HCT116 (cell line): Measurements from ENCODE around the gene SLC41A1. TPM values are rescaled to one million over a fixed set of nuclear protein-coding genes. Genes with fewer than 3 reads are reported as not detected.

ENCODE experiments used
- ATAC-seq: fragments of 200-7000 bp; cut with Tn5 transposase; 2 replicates; pipeline ENCODE4 v1.9.1; 2020; ENCODE audit warnings: mild to moderate bottlenecking, moderate library complexity
- BruUV-seq: library from RNA; stranded (reverse); fragments of 400-500 nt; replicated peaks from 2 replicates; lab custom pipeline; 2021; lab: Mats Ljungman, UMichigan
- CTCF ChIA-PET: fragments of 300-600 bp; sonication (Branson Sonifier 250); formaldehyde crosslinking; loops from one replicate; lab custom pipeline; 2021; ENCODE audit warnings: antibody characterized with exemption; lab: Charles Lee
- POLR2A ChIA-PET: fragments of 300-600, 350-600 bp; sonication (Branson Sonifier 250); formaldehyde crosslinking; loops from one replicate; lab custom pipeline; 2021; ENCODE audit warnings: antibody characterized with exemption; lab: Charles Lee
- RAD21 ChIA-PET, 2 experiments: fragments of 300-600 bp; sonication (Branson Sonifier 250); formaldehyde crosslinking; loops; one replicate each; lab custom pipeline; 2023; ENCODE audit warnings: low total read pairs in 2 of 2; ENCODE audit not compliant: uncharacterized antibody in 2 of 2, unreplicated experiment in 2 of 2, low non-redundant PET in 1 of 2; lab: Charles Lee
- DNase-seq: peaks from one replicate; pipeline ENCODE4 v3.0.0-alpha.2; 2010; ENCODE audit warnings: low read depth, low spot score
- H2AFZ ChIP-seq: fragments of 200-600 bp; shearing (Covaris generic), sonication (generic); 2 replicates; pipeline ENCODE4 v1.6.1; 2017; ENCODE audit warnings: low read depth, mixed run types, mixed read lengths, antibody characterized with exemption, low read length; ENCODE audit not compliant: poor library complexity, severe bottlenecking
- H3K27ac ChIP-seq: 2 replicates; pipeline ENCODE4 v1.5.1; 2012; ENCODE audit warnings: low read depth, low read length
- H3K27me3 ChIP-seq: fragments of 200-600 bp; sonication (generic); 2 replicates; pipeline ENCODE4 v1.6.1; 2016; ENCODE audit warnings: mixed run types, low read length, mixed read lengths; ENCODE audit not compliant: insufficient read depth
- H3K36me3 ChIP-seq, 2 experiments: fragments of 200-500 bp in 1 of 2; fragments of 200-600 bp in 1 of 2; sonication (Bioruptor generic) in 1 of 2; sonication (generic) in 1 of 2; 2 replicates each; pipeline versions ENCODE4 v1.5.1 to v1.6.1; 2014 to 2016; ENCODE audit warnings: low read length in 2 of 2, inconsistent platforms in 1 of 2, mixed read lengths in 1 of 2, mixed run types in 1 of 2; ENCODE audit not compliant: insufficient read depth in 2 of 2, control insufficient read depth in 1 of 2
- H3K4me1 ChIP-seq, 2 experiments: fragments of 200-600 bp in 1 of 2; sonication (generic) in 1 of 2; 2 replicates each; pipeline versions ENCODE4 v1.5.1 to v1.6.1; 2012 to 2017; ENCODE audit warnings: low read length in 2 of 2, inconsistent platforms in 1 of 2, mild to moderate bottlenecking in 1 of 2, mixed read lengths in 1 of 2, mixed run types in 1 of 2, moderate library complexity in 1 of 2; ENCODE audit not compliant: insufficient read depth in 2 of 2, control insufficient read depth in 1 of 2
- H3K4me2 ChIP-seq: fragments of 200-600 bp; sonication (generic); 2 replicates; pipeline ENCODE4 v1.6.1; 2017; ENCODE audit warnings: mixed run types, low read length, mixed read lengths
- H3K4me3 ChIP-seq, 2 experiments: fragments of 200-600 bp in 1 of 2; sonication (generic) in 1 of 2; replicated peaks in 1 of 2; 2 replicates each; pipeline ENCODE4 v1.5.1; 2011 to 2016; ENCODE audit warnings: low read length in 2 of 2, control low read depth in 1 of 2, low read depth in 1 of 2, mild to moderate bottlenecking in 1 of 2, mixed read lengths in 1 of 2, mixed run types in 1 of 2
- H3K79me2 ChIP-seq: fragments of 200-600 bp; sonication (generic); 2 replicates; pipeline ENCODE4 v1.6.1; 2017; ENCODE audit warnings: mild to moderate bottlenecking, mixed run types, low read length, moderate library complexity, mixed read lengths; ENCODE audit not compliant: insufficient read depth
- H3K9ac ChIP-seq: fragments of 200-600 bp; sonication (generic); 2 replicates; pipeline ENCODE4 v1.6.1; 2016; ENCODE audit warnings: low read length, mixed read lengths
- H3K9me2 ChIP-seq: fragments of 200-600 bp; sonication (generic), shearing (Covaris generic); 2 replicates; pipeline ENCODE4 v1.6.1; 2017; ENCODE audit warnings: mixed run types, mild to moderate bottlenecking, moderate library complexity; ENCODE audit not compliant: insufficient read depth
- H3K9me3 ChIP-seq, 2 experiments: fragments of 200-500 bp in 1 of 2; fragments of 200-600 bp in 1 of 2; sonication (Bioruptor generic) in 1 of 2; sonication (generic) in 1 of 2; 2 replicates each; pipeline ENCODE4 v1.6.1; 2014 to 2017; ENCODE audit warnings: low read length in 2 of 2, mixed read lengths in 2 of 2, inconsistent platforms in 1 of 2, low read depth in 1 of 2, mild to moderate bottlenecking in 1 of 2, mixed run types in 1 of 2, moderate library complexity in 1 of 2; ENCODE audit not compliant: control insufficient read depth in 1 of 2, insufficient read depth in 1 of 2
- H4K20me1 ChIP-seq: fragments of 200-600 bp; sonication (generic), shearing (Covaris generic); 2 replicates; pipeline ENCODE4 v1.6.1; 2017; ENCODE audit warnings: mixed run types, mild to moderate bottlenecking, moderate library complexity; ENCODE audit not compliant: insufficient read depth
- ATF3 ChIP-seq: IDR thresholded peaks from 2 replicates; pipeline ENCODE4 v1.6.1; 2012
- CBX3 ChIP-seq: IDR thresholded peaks from 2 replicates; pipeline ENCODE4 v1.6.1; 2012; ENCODE audit warnings: low read depth
- CTCF ChIP-seq, 3 experiments: fragments of 200-600 bp in 1 of 3; sonication (generic) in 1 of 3; IDR thresholded peaks in 2 of 3; conservative IDR thresholded peaks in 1 of 3; 2 replicates each; pipeline ENCODE4 v1.5.1; 2012 to 2017; ENCODE audit warnings: low read depth in 2 of 3, low read length in 2 of 3, antibody characterized with exemption in 1 of 3, borderline replicate concordance in 1 of 3, control low read depth in 1 of 3, mild to moderate bottlenecking in 1 of 3, mixed read lengths in 1 of 3, mixed run types in 1 of 3, moderate library complexity in 1 of 3; ENCODE audit not compliant: insufficient read depth in 1 of 3
- ELF1 ChIP-seq: IDR thresholded peaks from 2 replicates; pipeline ENCODE4 v1.6.1; 2012; ENCODE audit warnings: low read depth, borderline replicate concordance
- EZH2phosphoT487 ChIP-seq: fragments of 200-600 bp; IDR thresholded peaks from 2 replicates; pipeline ENCODE4 v1.6.1; 2018; ENCODE audit warnings: antibody characterized with exemption, borderline replicate concordance
- FOSL1 ChIP-seq: IDR thresholded peaks from 2 replicates; pipeline ENCODE4 v1.6.1; 2012; ENCODE audit warnings: low read depth
- POLR2A ChIP-seq: IDR thresholded peaks from 2 replicates; pipeline ENCODE4 v1.7.0; 2011; ENCODE audit warnings: borderline replicate concordance; ENCODE audit not compliant: insufficient read depth, insufficient read length; ENCODE audit errors: extremely low read depth
- ZBTB33 ChIP-seq: IDR thresholded peaks from 2 replicates; pipeline ENCODE4 v1.6.1; 2011; ENCODE audit warnings: mild to moderate bottlenecking, low read length, moderate library complexity; ENCODE audit not compliant: insufficient replicate concordance; ENCODE audit errors: extremely low read depth
- ZFX ChIP-seq: fragments of 450-650 bp; IDR thresholded peaks from 2 replicates; pipeline ENCODE4 v1.6.1; 2017
- intact Hi-C: fragments of 100-400 bp; cut with micrococcal nuclease; formaldehyde crosslinking; loops from 2 replicates; pipeline ENCODE4 v1.10.0; 2022
- total RNA-seq: library from RNA; stranded (reverse); gene quantifications from one replicate; pipeline ENCODE4 v1.2.1, GENCODE V29; 2021; ENCODE audit not compliant: unreplicated experiment

The SLC41A1 gene
- total RNA-seq, 1 experiment from 2014 or later: 35.9 TPM

- POLR2A ChIA-PET: no interaction called here
- H3K4me1 ChIP-seq: peaks cover 0 to 4% of the 10 kb centered on the region in 2 experiments; a peak in 1 of 4 replicates
- no peak overlapping the region for H3K4me2 ChIP-seq
- no peaks in the 10 kb centered on the region for H3K27me3 ChIP-seq
- H3K36me3 ChIP-seq: peaks cover 13 to 22% of the 10 kb centered on the region in 2 experiments; a peak in 3 of 4 replicates
- H2AFZ ChIP-seq: no peak overlapping the region
- RAD21 ChIA-PET: interaction anchor here in 1 of 2 experiments (1.1 kb wide), 1 partner anchor 183 kb away, joined by 3 read pairs; no protein-coding TSS in a partner anchor
- TF ChIP-seq EZH2phosphoT487 (no peak), POLR2A (no peak), CBX3 (no peak)
- TF ChIP-seq, all 23 proteins: peak for 0
- intact Hi-C loops: loop anchor here (5.0 kb wide), 1 partner anchor 313 kb away; no protein-coding TSS in a partner anchor
- no peak for ATAC-seq
- BruUV-seq: no TSS peak
- Histone ChIP-seq H3K9me3 (no peaks in the 10 kb centered on the region), H3K4me3 (no peak overlapping the region), H3K27ac (no peak overlapping the region), H3K9ac (no peak overlapping the region), H3K79me2 (no peaks in the 10 kb centered on the region), H4K20me1 (no peaks in the 10 kb centered on the region), H3K9me2 (no peaks in the 10 kb centered on the region)
- DNase-seq: no peak
- CTCF ChIA-PET: interaction anchor here (1.4 to 5.7 kb wide), 2 partner anchors 114 to 183 kb away, joined by 3 to 128 read pairs; no protein-coding TSS in a partner anchor
Observed at GRCh38 chr1:205794011-205794730, 18.8 kb downstream of the SLC41A1 start.

- Histone ChIP-seq H3K9me2 (no peaks in the 10 kb centered on the region), H3K27ac (no peak overlapping the region), H3K27me3 (no peaks in the 10 kb centered on the region), H4K20me1 (no peaks in the 10 kb centered on the region), H3K79me2 (no peaks in the 10 kb centered on the region), H2AFZ (no peak overlapping the region), H3K4me3 (no peak overlapping the region), H3K9me3 (no peaks in the 10 kb centered on the region), H3K9ac (no peak overlapping the region), H3K4me2 (no peak overlapping the region), H3K4me1 (no peaks in the 10 kb centered on the region), H3K36me3 (peaks cover 10 to 22% of the 10 kb centered on the region in 2 experiments; a peak in 3 of 4 replicates)
- DNase-seq: no peak
- ATAC-seq: no peak
- BruUV-seq: no TSS peak
- ChIA-PET RAD21 (interaction anchor here in 1 of 2 experiments (1.1 to 2.0 kb wide), 2 partner anchors 114 to 184 kb away, joined by 3 to 14 read pairs; no protein-coding TSS in a partner anchor), CTCF (interaction anchor here (1.4 to 5.7 kb wide), 2 partner anchors 115 to 184 kb away, joined by 3 to 128 read pairs; no protein-coding TSS in a partner anchor), POLR2A (no interaction called here)
- intact Hi-C loops: loop anchor here (5.0 kb wide), 1 partner anchor 314 kb away; no protein-coding TSS in a partner anchor
- no peak for TF ChIP-seq POLR2A
- no peak for TF ChIP-seq CBX3
- TF ChIP-seq ATF3: no peak
- TF ChIP-seq CTCF (IDR thresholded peaks at IDR 0.05 in 2 of 3, conservative IDR thresholded peaks at IDR 0.05 in 1 of 3; ENCODE audit: borderline replicate concordance in 1 of 3, insufficient read depth in 1 of 3, low read depth in 2 of 3, low read length in 2 of 3): no peak
- no peak for TF ChIP-seq FOSL1
- TF ChIP-seq ZBTB33: no peak
- TF ChIP-seq ELF1: no peak
- TF ChIP-seq ZFX: no peak
Observed at GRCh38 chr1:205792961-205793673, 19.9 kb downstream of the SLC41A1 start.
